Activated T-cell treated with anti-CD3 and anti-CD28 coated beads for 4 hours (primary cell): Measurements from ENCODE around the gene ARSG.

ENCODE experiments used
- DNase-seq: peaks from one replicate; pipeline ENCODE4 v3.0.0-alpha.2; 2020

ARSG gene

GRCh38 chr17:68432086-68432864, 141.0 kb downstream of the ARSG start:
- no peak for DNase-seq

- no peak for DNase-seq
Observed at GRCh38 chr17:68433211-68433610, 141.9 kb downstream of the ARSG start.

GRCh38 chr17:68433911-68434508, 142.7 kb downstream of the ARSG start:
- no peak for DNase-seq

- DNase-seq: no peak
Observed at GRCh38 chr17:68435361-68435760, 144.1 kb downstream of the ARSG start.

DNA sequence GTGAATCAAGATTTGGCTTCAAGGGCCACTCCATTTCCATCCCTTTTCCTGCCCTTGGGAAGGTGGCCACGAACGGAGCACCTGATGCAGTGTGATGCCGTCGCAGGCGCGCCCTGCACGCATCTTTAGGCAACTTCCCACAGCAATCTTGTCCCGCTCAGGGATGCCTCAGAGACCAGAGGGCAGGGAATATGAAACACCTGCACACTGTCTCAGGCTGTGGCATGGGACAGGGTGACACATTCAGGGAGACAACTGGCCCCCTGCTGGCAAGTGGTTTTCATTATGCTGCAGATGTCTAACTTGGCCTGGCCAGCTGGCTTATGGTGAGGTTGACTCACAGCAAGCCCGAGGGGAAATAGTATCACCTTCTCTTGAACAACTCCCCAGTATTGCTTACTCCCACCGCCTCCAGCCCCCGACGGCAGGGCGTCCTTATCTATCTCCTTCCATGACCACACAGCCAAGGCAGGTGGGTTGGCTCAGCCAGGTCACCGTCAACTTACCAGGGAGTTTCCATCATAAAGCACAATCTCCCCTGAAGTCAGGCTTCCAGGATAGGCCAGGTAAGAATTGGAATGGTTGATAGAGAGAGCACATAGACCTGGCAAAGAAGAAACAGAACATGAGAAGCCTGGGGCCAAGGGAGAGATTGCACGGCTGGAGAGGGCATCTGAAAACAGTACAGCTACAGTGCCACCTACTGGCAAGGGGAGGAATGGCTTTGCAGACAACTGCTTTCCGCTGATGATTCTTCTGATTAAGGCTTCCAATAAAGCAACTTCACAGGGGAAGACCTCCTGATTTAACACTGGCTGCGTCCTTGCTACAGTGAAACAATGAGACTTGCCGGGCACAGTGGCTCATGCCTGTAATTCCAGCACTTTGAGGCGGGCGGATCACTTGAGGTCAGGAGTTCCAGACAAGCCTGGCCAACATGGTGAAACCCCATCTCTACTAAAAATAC, 144.9 kb downstream of the ARSG start:
- peak; percentile 85 for DNase-seq

- DNase-seq: no peak
Observed at GRCh38 chr17:68437979-68438822, 146.9 kb downstream of the ARSG start.

- DNase-seq: no peak
Observed at GRCh38 chr17:68439656-68440290, 148.5 kb downstream of the ARSG start.

DNA sequence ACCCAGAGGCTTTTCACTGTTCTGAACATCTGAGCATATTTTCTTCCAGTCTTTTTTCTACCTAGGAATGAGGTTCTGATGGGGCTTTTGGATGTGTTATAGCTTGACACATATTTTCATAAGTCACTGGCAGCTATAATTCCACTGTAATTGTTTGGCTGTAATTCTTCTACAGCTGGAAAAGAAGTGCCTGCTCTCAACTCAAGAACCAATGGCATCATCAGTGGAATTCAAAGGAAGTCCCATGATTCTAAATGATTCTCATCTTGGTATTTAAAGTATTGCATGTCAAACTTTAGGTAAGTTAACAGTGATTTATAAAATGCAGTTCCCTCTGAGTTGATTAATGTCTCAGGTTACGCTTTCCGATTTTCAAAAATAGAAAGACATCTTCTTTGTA, 149.2 kb downstream of the ARSG start:
- DNase-seq: no peak

DNA sequence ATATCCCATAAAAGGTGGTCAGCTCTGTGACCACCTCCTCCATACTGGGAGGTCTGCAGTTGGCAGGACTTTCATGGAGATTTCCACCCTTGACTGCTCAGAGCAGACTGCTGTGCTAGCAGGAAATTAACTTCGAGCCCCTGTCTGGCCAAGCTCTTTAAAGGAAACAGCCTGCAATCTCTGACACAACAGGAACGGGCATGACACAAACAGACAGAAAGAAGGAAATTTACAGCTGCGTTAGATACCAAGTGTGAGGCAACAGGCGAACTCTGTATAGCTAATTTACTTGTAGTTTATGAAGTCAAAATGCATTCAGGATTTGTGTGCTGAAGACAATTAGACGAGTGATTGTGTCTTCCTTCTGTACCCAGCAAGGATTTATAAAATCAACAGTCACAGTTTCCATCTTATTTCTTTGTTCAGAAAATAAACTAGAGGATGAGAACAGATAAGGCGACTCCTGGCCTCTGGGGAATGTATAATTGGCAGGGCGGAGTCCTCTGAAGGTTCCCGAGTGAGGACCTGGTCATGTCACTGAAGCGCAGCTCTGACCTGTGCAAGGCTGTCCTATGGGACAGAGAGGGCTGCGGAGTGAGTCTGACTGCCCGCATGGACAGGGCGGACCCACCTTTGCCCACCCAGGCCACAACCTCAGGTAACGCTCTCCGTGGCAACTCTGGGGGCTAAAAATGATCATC, 149.9 kb downstream of the ARSG start:
- DNase-seq: no peak

- DNase-seq: no peak
Observed at GRCh38 chr17:68443972-68444464, 152.7 kb downstream of the ARSG start.

GRCh38 chr17:68445671-68446070, 154.4 kb downstream of the ARSG start:
- no peak for DNase-seq

DNA sequence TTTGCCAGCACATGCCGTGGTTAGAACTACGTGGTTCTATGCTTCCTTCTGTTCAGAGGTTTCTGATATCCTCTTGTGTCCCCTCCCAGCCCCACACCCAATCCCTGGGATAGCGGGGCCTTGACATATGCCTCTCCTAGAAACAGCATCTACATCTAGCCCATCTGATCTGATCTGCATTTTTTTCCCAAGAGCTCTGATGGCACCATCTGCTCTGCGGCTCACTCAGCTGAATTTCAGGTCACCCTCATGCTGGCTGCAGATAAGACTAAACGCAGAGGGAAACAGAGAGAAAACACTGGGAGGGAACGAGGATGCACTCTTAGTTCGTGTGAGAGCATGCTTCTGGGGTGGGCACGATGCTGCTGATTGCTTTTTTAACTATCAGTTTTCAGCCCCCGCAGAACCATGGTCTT, 155.3 kb downstream of the ARSG start:
- no peak for DNase-seq

DNA sequence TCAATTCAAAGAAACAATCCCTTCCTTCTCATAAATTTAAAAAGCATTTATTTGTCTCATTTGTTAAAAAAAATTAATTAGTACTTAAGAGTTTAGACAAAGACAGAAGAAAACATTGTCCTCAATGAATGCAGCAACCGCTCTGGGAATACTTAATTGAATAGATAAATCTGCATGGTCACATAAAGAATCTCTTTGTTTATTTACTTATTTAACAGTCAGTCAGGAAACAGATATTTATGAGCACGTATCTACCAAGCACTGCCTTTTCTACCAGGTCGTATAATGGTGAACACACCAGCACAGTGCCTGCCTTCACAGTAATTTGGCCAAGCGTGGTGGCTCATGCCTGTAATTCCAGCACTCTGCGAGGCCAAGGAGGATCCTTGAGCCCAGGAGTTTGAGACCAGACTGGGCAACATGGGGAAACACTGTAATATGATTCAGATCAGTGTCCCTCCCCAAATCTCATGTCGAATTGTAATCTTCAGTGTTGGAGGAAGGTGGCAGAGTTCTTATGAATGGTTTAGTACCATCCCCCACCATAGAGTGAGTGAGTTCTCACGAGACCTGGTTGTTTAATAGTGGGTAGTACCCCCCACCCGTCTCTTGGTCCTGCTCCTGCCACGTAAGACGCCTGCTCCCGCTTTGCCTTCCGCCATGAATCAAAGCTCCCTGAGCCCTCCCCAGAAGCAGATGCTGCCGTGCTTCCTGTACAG, 157.9 kb downstream of the ARSG start:
- no peak for DNase-seq

DNA sequence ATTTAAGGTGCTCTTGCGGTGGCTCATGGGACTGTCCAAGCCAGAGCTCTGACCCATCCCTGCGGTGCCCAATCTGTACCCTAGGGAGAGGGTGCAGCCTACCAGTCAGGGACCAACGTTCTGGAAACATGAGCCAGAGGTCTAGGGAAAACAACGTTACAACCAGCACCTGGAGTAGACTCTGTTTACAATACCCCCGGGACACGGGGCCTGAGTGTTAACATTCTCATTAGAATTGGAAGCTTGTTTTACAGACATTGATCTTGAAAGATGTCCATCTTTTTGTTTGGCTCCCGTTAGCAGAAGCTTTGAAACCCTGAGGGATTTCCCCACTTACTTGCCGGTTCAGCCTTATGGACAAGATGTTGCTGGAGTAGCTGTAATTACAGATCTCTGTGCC, 159.1 kb downstream of the ARSG start:
- no peak for DNase-seq

GRCh38 chr17:68450801-68451200, 159.5 kb downstream of the ARSG start:
- no peak for DNase-seq

GRCh38 chr17:68451670-68452354, 160.5 kb downstream of the ARSG start:
- DNase-seq: no peak

GRCh38 chr17:68452724-68453290, 161.5 kb downstream of the ARSG start:
- no peak for DNase-seq

DNA sequence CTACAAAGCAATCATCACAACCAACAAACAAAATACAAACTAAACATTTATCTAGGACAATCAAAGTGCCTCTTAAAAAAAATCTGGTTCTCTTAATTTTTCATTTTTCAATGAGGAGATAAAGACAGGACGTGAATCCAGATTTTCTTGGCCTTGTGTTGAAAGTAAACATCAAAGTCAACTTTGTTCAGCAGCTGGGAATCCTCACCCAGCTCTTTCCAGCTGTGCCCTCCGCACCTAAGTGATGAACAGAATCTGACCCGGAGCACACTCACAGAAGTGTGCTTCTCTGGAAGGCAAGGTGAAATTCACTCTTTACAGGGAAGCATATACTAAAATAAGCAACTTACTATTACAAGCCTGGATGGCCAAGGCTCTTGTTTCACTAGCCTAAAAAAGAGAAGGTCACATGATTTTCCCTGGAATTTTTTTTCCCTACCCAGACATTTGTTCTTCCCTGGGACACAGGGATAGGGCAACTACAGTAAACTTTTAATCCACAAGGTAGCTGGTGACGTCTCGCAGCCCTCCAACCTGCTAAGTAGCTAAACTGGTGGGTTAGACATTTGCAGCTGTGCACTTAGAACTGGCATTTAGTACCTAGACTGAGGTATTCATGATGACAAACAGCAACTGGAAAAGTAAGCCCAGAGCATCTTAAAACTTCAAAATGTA, 162.8 kb downstream of the ARSG start:
- DNase-seq: no peak

DNA sequence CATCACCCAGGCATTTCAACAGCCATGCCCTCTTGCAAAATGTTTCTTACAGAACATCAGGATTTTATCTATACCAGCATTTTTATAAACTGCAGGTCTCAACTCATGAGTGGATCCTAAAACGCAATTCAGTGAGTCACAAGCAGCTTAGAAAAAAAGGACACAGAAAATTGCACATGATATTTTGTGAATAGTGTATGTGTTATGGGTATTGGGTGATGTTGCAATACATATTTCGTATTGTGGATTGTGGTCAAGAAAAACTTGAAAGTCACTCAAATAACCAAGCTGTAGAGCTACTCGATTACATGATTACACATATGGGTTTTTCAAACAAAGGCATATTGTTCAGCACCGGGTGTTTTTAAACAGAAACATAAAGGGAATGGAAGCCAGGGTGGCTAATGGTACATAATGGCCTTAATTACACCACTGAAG, 164.6 kb downstream of the ARSG start:
- no peak for DNase-seq
